Stimulated activated CD4-positive, alpha-beta T cell treated with anti-CD3 and anti-CD28 coated beads, TNF-alpha, amount 100 ng/mL, for 1 hour (primary cell): ENCODE data around the gene CDSN.
A peak's percentile ranks its signal among the peaks of the same experiment; 100 is the strongest.
"Not testable (repeated sequence)": the region's sequence is repeated elsewhere in the genome, so short reads cannot be mapped to it uniquely, and the experiment has no call there.

Experiments
- DNase-seq, 3 donors: peaks; one replicate each; pipeline ENCODE4 v3.0.0-alpha.2; 2020; ENCODE audit warnings: low read depth in 3 of 3, low spot score in 1 of 3

Gene CDSN

DNA sequence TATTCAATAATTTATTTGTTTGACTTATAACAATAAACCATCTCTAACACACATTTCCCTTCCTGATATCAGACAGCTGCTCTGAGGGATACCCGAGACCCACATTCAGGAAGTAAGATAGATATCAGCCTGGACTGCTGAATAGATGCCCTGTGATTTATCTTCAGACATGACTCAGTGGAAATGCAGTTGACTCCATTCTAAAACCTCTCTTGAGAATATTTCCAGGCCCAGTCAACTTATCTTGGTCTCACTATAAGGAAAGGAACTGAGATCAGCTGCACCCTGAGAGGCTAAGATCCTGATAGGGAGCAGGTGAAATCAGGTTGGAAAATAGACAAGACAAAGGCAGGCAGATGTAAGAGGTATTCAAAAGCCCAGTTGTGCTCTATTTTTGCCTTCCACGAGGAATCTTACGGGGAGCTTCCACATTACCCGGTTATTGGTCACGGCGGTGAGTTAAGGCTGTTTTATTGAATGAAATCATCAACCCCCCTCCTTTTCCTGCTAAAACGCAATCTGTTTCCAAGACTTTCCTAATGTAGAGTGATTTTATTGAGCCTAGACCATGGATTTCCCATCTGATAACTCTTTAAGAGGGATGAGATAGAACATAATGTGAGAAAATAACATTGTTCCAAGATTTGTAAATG lies 33.3 kb downstream of the CDSN start:
- no peak for DNase-seq

DNA sequence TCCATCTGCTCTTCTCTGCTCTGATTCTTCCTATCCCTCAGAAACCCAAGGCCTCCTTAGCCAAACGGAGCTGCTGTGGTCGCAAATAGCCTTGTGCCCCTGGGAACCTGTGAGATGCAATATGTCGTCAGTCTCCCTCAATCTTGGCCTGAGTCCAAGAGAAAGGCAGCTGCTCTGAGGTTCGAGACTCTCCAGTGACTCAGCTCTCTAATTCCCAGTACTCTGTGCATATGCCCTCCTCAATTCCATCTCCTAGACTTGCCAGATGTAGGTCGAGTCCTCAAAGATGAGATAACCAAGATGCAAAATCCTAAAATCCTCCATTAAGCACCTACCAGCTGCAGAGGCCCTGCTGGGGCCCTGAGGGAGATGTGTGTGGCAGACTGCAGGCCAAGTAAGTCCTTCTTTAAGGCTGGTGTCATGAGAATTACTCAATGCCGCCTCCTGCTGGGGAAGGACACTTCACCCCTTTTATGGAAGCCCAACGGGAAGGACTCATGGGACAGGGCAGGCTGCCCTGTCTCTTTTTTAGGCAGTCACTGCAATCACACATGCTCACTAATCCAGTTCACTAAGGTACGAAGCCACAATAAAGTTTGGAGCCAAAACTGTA lies 36.4 kb downstream of the CDSN start:
- DNase-seq, result no peak

DNA sequence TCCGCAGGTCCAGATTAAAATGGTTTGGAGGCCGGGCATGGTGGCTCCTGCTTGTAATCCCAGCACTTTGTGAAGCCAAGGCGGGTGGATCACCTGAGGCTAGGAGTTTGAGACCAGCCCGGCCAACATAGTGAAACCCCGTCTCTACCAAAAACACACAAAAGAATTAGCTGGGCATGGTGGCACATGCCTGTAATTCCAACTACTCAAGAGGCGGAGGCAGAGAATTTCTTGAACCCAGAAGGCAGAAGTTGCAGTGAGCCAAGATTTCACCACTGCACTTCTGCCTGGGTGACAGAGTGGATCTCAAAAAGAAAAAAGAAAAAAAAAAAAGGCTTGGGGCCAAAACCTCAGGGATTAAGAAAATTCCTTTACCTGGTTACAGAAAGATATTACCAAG lies 38.4 kb downstream of the CDSN start:
- DNase-seq, result no peak

DNA sequence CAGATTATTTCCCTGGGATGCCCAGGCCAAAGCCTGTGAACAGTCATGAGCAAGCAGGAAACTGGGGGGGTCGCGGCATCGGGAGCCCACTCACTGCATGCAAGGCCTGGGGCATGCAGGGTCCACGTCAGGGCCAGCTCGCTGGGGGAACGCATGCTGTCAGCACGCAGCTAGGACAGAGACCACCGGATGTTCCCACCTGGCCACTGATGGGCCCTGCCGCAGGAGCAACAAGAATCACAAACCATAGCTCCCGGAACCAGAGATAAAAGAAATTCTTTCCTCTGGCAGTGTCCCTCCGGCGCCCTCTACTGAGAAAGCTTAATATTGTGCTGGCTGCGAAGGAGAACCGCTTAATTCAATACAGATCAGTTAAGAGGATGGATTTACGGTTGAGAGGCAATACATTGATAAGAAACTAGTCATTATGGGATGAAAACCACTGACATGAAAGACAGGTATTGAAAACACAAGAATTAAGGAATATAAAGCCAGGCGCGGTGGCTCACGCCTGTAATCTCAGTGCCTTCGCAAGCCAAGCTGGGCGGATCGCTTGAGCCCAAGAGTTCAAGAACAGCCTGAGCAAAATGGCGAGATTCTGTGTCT lies 40.5 kb downstream of the CDSN start:
- peak; percentile 8 to 46 (median 44) for DNase-seq

DNA sequence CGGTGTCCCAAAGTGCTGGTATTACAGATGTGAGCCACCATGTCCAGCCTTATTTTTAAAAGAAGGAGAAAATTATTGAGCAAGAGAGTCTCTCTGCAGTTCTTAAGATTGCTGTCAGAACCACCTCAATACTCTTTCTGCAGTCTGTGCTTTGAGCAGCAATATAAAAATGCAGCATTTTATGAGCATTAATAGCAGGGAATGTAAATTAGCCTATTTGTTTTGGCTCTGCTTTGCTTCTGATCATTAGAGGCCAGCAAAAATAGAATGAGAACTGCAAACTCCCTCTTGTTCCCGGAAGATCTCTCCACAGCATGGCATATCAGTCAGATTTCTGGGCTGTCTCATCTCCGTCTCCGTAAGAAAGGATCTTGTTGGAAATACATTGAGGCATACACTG lies 43.6 kb downstream of the CDSN start:
- no peak for DNase-seq

DNA sequence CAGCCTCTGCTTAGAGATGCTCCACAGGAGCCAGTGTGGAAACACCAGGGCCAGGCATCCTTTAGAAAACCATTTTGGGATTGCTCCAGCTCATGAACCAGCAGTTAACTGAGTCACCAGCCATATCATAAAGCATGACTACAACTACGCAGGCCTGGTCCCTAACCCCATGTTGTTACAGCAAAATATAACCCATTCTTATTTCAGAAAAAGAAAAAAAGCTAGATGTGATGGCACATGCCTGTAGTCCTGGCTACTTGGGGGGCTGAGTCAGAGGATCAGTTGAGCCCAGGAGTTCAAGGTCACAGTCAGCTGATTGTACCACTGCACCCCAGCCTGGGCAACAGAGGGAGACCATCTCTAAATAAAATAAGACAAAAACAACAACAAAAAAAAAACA lies 44.7 kb downstream of the CDSN start:
- no peak for DNase-seq

DNA sequence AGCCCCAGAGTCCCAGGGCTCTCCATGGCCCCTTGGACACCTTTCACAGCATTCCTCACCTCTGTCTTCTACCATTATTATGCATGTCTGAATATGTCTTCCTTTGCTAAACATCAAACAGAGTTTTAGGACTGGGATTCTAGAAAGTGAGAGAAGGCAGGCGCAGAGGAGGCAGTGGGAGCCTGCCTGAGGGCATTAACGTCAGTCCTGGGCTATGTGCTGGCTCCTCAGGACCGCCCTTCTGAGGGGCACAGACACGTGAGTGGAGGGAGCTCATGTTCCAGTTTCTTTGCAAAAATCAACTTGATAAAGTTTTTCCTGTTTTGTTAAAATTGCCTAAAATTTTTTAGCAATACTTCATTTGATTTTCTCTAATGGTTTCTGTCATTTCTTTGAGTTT lies 45.8 kb downstream of the CDSN start:
- no peak for DNase-seq

DNA sequence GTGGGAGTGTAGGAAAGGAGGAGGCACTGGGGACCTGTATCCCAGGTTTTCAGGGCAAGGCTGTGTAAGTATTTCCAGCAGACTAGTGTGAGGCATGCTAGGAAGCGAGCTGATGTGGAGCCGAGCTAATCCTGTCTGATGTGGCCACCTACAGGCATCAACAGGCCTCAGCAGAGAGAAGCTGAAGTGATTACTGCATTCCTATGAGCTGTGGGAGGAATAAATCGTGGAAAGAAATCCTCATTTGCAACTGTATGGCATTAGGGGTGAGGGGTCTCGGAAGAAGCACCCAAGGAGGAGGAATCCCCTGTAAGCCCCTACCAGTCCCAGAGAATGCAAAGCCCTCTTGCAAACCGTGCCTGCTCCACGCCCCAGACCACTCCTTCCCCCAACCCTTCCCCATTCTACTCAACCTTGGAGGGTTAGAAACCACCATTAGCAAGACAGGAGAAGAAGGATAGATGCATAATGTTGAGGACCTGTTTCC lies 49.5 kb downstream of the CDSN start:
- DNase-seq, result no peak

DNA sequence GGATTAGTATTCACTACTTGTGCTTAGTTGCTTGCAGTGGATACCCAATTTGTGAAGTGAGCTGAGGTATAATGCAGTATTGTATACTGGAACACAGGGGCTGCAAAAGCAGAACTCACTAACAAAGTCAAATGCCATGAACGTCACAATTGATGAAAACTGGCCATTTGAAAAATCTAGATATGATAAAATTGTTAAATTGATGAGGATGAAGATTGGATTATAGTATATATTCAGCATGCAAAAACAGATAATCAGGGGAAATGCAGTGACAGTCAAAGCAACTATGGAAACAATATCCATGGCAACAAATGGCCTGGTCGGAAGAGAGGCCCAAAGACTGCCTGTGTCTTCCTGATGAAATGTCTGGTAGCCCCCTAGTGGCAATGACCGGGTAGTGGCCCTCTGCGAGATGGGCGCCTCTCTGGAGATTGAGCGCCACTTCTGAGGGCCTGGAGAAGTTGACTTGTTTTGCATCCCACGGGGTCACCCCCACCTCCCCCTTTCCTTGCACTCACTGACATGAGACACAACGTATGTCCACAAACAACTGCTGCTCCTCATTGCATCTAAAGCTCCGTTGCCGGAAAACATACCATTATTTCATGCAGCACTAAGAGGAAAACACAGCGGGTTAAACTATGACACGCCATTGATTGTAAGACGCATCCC lies 51.4 kb downstream of the CDSN start:
- DNase-seq, result peak; percentile 26 to 51 (median 35)

DNA sequence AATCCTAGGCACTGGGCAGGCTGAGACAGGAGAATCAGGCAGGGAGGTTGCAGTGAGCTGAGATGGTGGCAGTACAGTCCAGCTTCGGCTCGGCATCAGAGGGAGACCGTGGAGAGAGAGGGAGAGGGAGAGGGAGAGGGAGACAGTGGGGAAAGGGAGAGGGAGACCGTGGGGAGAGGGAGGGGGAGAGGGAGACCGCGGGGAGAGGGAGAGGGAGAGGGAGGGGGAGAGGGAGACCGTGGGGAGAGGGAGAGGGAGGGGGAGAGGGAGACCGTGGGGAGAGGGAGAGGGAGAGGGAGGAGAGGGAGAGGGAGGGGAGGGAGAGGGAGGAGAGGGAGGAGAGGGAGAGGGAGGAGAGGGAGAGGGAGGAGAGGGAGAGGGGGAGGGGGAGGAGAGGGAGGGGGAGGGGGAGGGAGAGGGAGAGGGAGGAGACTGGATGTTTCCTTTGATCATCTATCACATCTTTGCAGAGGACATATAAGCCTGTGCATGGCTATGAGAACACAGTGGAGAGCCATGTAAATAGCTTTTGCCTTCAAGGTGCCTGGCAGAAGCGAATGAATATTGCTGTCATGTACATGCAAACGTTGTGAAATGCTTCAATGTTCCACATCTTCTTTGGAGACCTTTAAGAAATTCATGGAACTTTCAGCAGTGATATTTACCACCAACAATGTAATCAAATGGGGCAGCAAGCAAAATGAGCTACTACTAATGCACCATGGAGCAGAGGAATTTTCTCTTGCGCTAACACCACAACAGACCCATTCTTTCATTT lies 52.2 kb downstream of the CDSN start:
- not testable (repeated sequence) for DNase-seq

DNA sequence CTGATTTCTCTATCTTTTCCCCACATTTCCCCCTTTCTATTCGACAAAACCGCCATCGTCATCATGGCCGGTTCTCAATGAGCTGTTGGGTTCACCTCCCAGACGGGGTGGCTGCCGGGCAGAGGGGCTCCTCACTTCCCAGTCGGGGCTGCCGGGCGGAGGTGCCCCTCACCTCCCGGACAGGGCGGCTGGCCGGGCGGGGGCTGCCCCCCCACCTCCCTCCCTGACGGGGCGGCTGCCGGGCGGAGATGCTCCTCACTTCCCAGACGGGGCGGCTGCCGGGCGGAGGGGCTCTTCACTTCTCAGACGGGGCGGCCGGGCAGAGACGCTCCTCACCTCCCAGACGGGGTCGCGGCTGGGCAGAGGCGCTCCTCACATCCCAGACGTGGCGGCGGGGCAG lies 53.2 kb downstream of the CDSN start:
- DNase-seq, result not testable (repeated sequence)

DNA sequence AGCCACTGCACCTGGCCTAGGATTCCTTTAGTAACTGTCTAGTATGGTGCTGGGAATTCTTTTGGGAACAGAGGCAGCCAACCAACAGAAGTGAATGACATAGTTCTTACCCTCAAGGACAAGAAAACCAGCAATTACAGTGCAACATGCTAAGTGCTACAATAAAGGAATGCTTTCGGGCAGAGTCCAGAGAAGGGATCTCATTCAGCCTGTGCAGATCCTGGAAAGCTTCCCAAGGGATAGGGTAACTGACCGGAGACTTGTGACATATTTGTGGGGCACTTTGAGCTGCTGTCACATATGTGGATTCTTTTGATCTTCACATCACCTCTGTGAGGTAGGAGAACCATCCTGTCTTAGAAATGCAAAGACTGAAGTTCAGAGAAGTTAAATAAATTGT lies 54.7 kb downstream of the CDSN start:
- DNase-seq, result no peak
